Ishikawa (cell line): ENCODE results near the gene TLE6.

Source experiments
- EP300 ChIP-seq: IDR thresholded peaks from 2 replicates; pipeline ENCODE4 v1.6.1; 2012; ENCODE audit warnings: borderline replicate concordance
- FOXM1 ChIP-seq: IDR thresholded peaks from 2 replicates; pipeline ENCODE4 v1.6.1; 2012; ENCODE audit warnings: low read depth, borderline replicate concordance
- RAD21 ChIP-seq: IDR thresholded peaks from 2 replicates; pipeline ENCODE4 v1.6.1; 2012; ENCODE audit warnings: low read depth
- TAF1 ChIP-seq: IDR thresholded peaks from 2 replicates; pipeline ENCODE4 v1.6.1; 2012; ENCODE audit warnings: low read depth, mild to moderate bottlenecking
- TF ChIP-seq, protein P1 (sequence below): IDR thresholded peaks from 2 replicates; pipeline ENCODE4 v1.6.1; 2012

DNA sequence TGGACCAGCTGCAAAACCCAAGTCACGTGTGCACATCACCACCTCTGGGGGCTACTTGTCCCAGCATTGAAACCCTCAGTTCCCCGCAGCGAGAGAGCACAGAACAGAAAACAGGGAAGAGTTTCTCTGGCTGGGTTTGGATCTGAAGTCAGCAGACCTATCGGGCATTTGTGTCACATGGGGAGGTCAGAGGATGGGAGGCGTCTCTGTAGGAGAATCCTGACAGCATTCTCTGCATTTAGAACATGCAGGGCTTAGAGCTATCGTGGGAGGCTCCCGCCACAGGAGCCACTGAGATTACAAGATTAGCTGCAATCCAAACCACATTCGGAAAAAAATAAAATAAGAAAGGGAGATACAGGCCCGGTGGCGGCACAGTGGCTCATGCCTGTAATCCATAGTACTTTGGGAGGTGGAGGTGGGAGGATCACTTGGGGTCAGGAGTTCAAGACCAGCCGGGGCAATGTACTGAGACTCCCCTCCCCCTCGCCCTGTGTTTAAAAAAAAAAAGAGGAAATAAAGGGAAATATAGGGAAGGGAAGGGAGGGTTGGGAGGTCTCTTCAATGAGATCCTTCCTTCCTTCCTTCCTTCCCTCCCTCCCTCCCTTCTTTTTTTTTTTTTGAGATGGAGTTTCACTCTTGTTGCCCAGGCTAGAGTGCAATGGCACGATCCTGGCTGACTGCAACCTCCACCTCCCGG is 2.9 kb upstream of the TLE6 start:
- TF ChIP-seq EP300 (no peak), FOXM1 (no peak), RAD21 (no peak), TAF1 (no peak)
- TF ChIP-seq, protein P1, sequence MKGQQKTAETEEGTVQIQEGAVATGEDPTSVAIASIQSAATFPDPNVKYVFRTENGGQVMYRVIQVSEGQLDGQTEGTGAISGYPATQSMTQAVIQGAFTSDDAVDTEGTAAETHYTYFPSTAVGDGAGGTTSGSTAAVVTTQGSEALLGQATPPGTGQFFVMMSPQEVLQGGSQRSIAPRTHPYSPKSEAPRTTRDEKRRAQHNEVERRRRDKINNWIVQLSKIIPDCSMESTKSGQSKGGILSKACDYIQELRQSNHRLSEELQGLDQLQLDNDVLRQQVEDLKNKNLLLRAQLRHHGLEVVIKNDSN: no peak
